Caco-2 (cell line): ENCODE data around the gene PTPN13. TPM values are rescaled to one million over a fixed set of nuclear protein-coding genes. Genes with fewer than 3 reads are reported as not detected.

ENCODE experiments used
- BruUV-seq: library from RNA; stranded (reverse); fragments of 400-500 nt; replicated peaks from 2 replicates; lab custom pipeline; 2021; lab: Mats Ljungman, UMichigan
- CTCF ChIA-PET: fragments of 300-600 bp; sonication (Branson Sonifier 250); formaldehyde crosslinking; loops from one replicate; lab custom pipeline; 2022; ENCODE audit warnings: antibody characterized with exemption; lab: Charles Lee
- POLR2A ChIA-PET: fragments of 300-600 bp; sonication (Branson Sonifier 250); formaldehyde crosslinking; loops from one replicate; lab custom pipeline; 2022; ENCODE audit warnings: antibody characterized with exemption; lab: Charles Lee
- DNase-seq, 2 experiments: peaks; one replicate each; pipeline versions ENCODE4 v3.0.0 to v3.0.0-alpha.2; 2020 to 2022
- H3K27me3 ChIP-seq: replicated peaks from 2 replicates; pipeline ENCODE4 v1.6.0; 2011; ENCODE audit warnings: low read length; ENCODE audit not compliant: control insufficient read depth, insufficient read depth
- H3K36me3 ChIP-seq: 2 replicates; pipeline ENCODE4 v1.5.1; 2011; ENCODE audit warnings: low read length; ENCODE audit not compliant: control insufficient read depth, insufficient read depth
- H3K4me1 ChIP-seq: fragments of 250-450 bp; sonication (Bioruptor Pico); 2 replicates; pipeline ENCODE4 v1.5.1; 2020; ENCODE audit warnings: mild to moderate bottlenecking
- H3K4me3 ChIP-seq: 2 replicates; pipeline ENCODE4 v1.5.1; 2011; ENCODE audit warnings: low read depth, mild to moderate bottlenecking, control low read depth, low read length
- H3K9me3 ChIP-seq: fragments of 250-450 bp; sonication (Bioruptor Pico); 2 replicates; pipeline ENCODE4 v1.5.1; 2020; ENCODE audit warnings: mild to moderate bottlenecking, moderate library complexity
- H3K27ac Mint-ChIP-seq: one replicate; pipeline ENCODE4 v1.8.0; 2022; ENCODE audit warnings: mixed read lengths; ENCODE audit not compliant: unreplicated experiment
- H3K27me3 Mint-ChIP-seq: one replicate; pipeline ENCODE4 v1.8.0; 2022; ENCODE audit warnings: mixed read lengths; ENCODE audit not compliant: insufficient read depth, unreplicated experiment
- H3K36me3 Mint-ChIP-seq: one replicate; pipeline ENCODE4 v1.8.0; 2022; ENCODE audit warnings: mild to moderate bottlenecking, mixed read lengths; ENCODE audit not compliant: insufficient read depth, unreplicated experiment
- H3K4me1 Mint-ChIP-seq: one replicate; pipeline ENCODE4 v1.8.0; 2022; ENCODE audit warnings: low read depth, mixed read lengths; ENCODE audit not compliant: unreplicated experiment
- H3K4me3 Mint-ChIP-seq: one replicate; pipeline ENCODE4 v1.8.0; 2022; ENCODE audit warnings: mild to moderate bottlenecking, moderate library complexity, mixed read lengths; ENCODE audit not compliant: unreplicated experiment
- H3K9me3 Mint-ChIP-seq: one replicate; pipeline ENCODE4 v1.8.0; 2022; ENCODE audit warnings: mixed read lengths; ENCODE audit not compliant: unreplicated experiment
- intact Hi-C: fragments of 100-400 bp; cut with micrococcal nuclease; formaldehyde crosslinking; loops from one replicate; pipeline ENCODE4 v1.10.0; 2022; ENCODE audit not compliant: unreplicated experiment
- total RNA-seq: library from RNA; stranded (reverse); gene quantifications from 2 replicates; pipeline ENCODE4 v1.2.3, GENCODE V29; 2022
- TF ChIP-seq, protein P1 (sequence below), 2 experiments: fragments of 200-600 bp in 1 of 2; IDR thresholded peaks; 1 replicate in 1 of 2; 2 replicates in 1 of 2; pipeline versions ENCODE4 v1.5.1 to v1.8.0; 2011 to 2022; ENCODE audit warnings: antibody characterized with exemption in 1 of 2, control low read depth in 1 of 2, inconsistent platforms in 1 of 2, low read depth in 1 of 2, low read length in 1 of 2, mild to moderate bottlenecking in 1 of 2, moderate library complexity in 1 of 2; ENCODE audit not compliant: insufficient read depth in 1 of 2, severe bottlenecking in 1 of 2, unreplicated experiment in 1 of 2

PTPN13 gene
- total RNA-seq, 1 experiment from 2014 or later = 12.1 TPM

DNA sequence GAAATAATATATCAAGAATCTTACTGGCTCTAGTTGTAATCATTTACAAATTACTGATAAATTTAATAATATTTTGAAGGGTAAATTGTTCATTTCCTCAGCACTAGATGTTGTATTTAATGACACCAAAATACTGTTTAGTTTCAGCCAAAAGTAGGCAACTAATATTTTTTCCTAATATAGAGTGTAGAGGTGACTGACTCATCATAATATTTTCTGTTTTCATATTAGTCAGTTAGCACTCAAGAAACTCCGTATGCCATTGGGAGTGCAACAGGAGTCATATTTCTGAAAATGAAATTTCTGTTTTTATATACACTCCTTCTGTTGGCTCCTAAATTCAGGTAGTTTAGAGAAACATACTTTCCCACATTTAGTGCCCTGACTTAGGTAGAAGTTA lies 36.6 kb upstream of the PTPN13 start:
- intact Hi-C loops = no loop called here
- ChIA-PET POLR2A (no interaction called here), CTCF (no interaction called here)
- no peaks in the 10 kb centered on the region for H3K9me3 Mint-ChIP-seq
- no peaks in the 10 kb centered on the region for H3K9me3 ChIP-seq
- H3K4me1 Mint-ChIP-seq = no peaks in the 10 kb centered on the region
- no peak for DNase-seq
- no peak overlapping the region for H3K4me3 Mint-ChIP-seq
- H3K27me3 ChIP-seq = no peaks in the 10 kb centered on the region
- TF ChIP-seq, protein P1, sequence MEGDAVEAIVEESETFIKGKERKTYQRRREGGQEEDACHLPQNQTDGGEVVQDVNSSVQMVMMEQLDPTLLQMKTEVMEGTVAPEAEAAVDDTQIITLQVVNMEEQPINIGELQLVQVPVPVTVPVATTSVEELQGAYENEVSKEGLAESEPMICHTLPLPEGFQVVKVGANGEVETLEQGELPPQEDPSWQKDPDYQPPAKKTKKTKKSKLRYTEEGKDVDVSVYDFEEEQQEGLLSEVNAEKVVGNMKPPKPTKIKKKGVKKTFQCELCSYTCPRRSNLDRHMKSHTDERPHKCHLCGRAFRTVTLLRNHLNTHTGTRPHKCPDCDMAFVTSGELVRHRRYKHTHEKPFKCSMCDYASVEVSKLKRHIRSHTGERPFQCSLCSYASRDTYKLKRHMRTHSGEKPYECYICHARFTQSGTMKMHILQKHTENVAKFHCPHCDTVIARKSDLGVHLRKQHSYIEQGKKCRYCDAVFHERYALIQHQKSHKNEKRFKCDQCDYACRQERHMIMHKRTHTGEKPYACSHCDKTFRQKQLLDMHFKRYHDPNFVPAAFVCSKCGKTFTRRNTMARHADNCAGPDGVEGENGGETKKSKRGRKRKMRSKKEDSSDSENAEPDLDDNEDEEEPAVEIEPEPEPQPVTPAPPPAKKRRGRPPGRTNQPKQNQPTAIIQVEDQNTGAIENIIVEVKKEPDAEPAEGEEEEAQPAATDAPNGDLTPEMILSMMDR (IDR thresholded peaks at IDR 0.05; ENCODE audit: insufficient read depth in 1 of 2, low read depth in 1 of 2, low read length in 1 of 2, severe bottlenecking in 1 of 2, unreplicated experiment in 1 of 2) = no peak
- peaks cover 5% of the 10 kb centered on the region for H3K27me3 Mint-ChIP-seq
- BruUV-seq = no TSS peak
- no peaks in the 10 kb centered on the region for H3K36me3 Mint-ChIP-seq
- H3K4me3 ChIP-seq = no peak overlapping the region
- H3K36me3 ChIP-seq = no peaks in the 10 kb centered on the region
- no peaks in the 10 kb centered on the region; the same call in 1 of the 2 replicates for H3K4me1 ChIP-seq
- H3K27ac Mint-ChIP-seq = no peak overlapping the region

DNA sequence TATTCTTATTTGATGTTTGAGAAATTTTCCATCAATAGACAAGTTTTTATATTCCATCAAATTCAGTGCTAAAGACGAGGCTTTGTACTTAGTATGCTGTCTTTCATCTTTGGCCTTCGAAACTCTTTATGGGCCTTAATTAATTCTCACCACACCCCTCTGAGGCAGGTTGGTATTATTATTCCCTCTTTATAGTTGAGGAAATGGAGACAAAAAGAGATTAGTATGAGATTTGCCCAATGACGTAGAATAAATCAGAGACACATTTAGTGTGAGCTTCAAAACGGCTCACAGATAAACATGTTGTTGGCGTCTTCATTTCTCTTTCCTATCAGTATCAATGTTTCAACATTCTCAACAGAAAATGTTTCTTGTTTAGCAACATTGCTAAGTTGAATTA lies 35.9 kb upstream of the PTPN13 start:
- Mint-ChIP-seq H3K9me3 (no peaks in the 10 kb centered on the region), H3K36me3 (no peaks in the 10 kb centered on the region), H3K4me1 (no peaks in the 10 kb centered on the region), H3K4me3 (no peak overlapping the region), H3K27ac (no peak overlapping the region), H3K27me3 (peaks cover 5% of the 10 kb centered on the region)
- ChIA-PET CTCF (no interaction called here), POLR2A (no interaction called here)
- BruUV-seq = no TSS peak
- Histone ChIP-seq H3K4me1 (no peaks in the 10 kb centered on the region; the same call in 1 of the 2 replicates), H3K36me3 (no peaks in the 10 kb centered on the region), H3K4me3 (no peak overlapping the region), H3K27me3 (no peaks in the 10 kb centered on the region), H3K9me3 (no peaks in the 10 kb centered on the region)
- DNase-seq = no peak
- intact Hi-C loops = no loop called here
- TF ChIP-seq, protein P1 (IDR thresholded peaks at IDR 0.05; ENCODE audit: insufficient read depth in 1 of 2, low read depth in 1 of 2, low read length in 1 of 2, severe bottlenecking in 1 of 2, unreplicated experiment in 1 of 2) = no peak

DNA sequence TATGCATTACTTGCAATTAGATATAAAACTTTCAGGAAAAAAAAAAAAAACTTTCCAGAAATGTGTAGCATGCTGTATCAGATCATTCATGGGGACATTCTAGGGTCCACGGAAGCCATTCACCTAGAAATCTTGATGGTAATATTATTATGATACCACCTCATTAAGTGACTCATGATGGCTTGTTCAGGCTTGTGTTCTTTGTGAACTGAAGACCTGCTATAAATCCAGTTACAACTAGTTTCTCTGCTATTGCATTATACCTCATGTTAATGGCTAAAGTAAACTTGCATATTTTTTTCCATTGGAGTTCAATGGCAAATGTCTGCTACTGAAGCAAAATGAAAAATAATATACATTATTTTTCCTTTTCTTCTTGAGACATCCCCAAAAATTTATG lies 35.3 kb upstream of the PTPN13 start:
- no peaks in the 10 kb centered on the region for H3K36me3 Mint-ChIP-seq
- intact Hi-C loops = no loop called here
- no peaks in the 10 kb centered on the region for H3K4me1 Mint-ChIP-seq
- Histone ChIP-seq H3K4me3 (no peak overlapping the region), H3K36me3 (no peaks in the 10 kb centered on the region), H3K9me3 (no peaks in the 10 kb centered on the region), H3K27me3 (no peaks in the 10 kb centered on the region), H3K4me1 (no peaks in the 10 kb centered on the region; the same call in 1 of the 2 replicates)
- BruUV-seq = no TSS peak
- TF ChIP-seq, protein P1 (IDR thresholded peaks at IDR 0.05; ENCODE audit: insufficient read depth in 1 of 2, low read depth in 1 of 2, low read length in 1 of 2, severe bottlenecking in 1 of 2, unreplicated experiment in 1 of 2) = no peak
- H3K4me3 Mint-ChIP-seq = no peak overlapping the region
- CTCF ChIA-PET = no interaction called here
- no peaks in the 10 kb centered on the region for H3K9me3 Mint-ChIP-seq
- no peak for DNase-seq
- POLR2A ChIA-PET = no interaction called here
- H3K27ac Mint-ChIP-seq = no peak overlapping the region
- H3K27me3 Mint-ChIP-seq = peaks cover 5% of the 10 kb centered on the region
